IPS-18c (cell line): ENCODE data around the gene VGLL2.
"Not testable (repeated sequence)": the region's sequence is repeated elsewhere in the genome, so short reads cannot be mapped to it uniquely, and the experiment has no call there.

Experiments used
- H3K4me3 ChIP-seq: 2 replicates; pipeline ENCODE4 v1.7.0; 2013; ENCODE audit warnings: low read depth, mild to moderate bottlenecking, low read length, moderate library complexity; ENCODE audit not compliant: insufficient read depth
- H3K9me3 ChIP-seq: one replicate; pipeline ENCODE4 v1.6.1; 2013; ENCODE audit warnings: mild to moderate bottlenecking, low read length, moderate library complexity; ENCODE audit not compliant: control insufficient read depth, insufficient read depth

The VGLL2 gene

GRCh38 chr6:117265410-117266256, at the start of gene VGLL2:
Gene VGLL2 (plus strand): TSS chr6:117265558. CDS start chr6:117265764, 206 bp downstream.
- Histone ChIP-seq H3K9me3 (no peaks in the 10 kb centered on the region), H3K4me3 (peak within 1 kb of the TSS; percentile 58)

GRCh38 chr6:117222861-117223260, 42.5 kb upstream of the VGLL2 start:
- Histone ChIP-seq H3K9me3 (no peaks in the 10 kb centered on the region), H3K4me3 (no peak overlapping the region)

GRCh38 chr6:117226778-117227177, 38.6 kb upstream of the VGLL2 start:
- H3K4me3 ChIP-seq: no peak overlapping the region
- H3K9me3 ChIP-seq: no peaks in the 10 kb centered on the region

- Histone ChIP-seq H3K4me3 (no peak overlapping the region), H3K9me3 (no peaks in the 10 kb centered on the region)
Observed at GRCh38 chr6:117227245-117227962, 38.0 kb upstream of the VGLL2 start.

- Histone ChIP-seq H3K4me3 (no peak overlapping the region), H3K9me3 (no peaks in the 10 kb centered on the region)
Observed at GRCh38 chr6:117228202-117228601, 37.2 kb upstream of the VGLL2 start.

GRCh38 chr6:117229870-117230269, 35.5 kb upstream of the VGLL2 start:
- no peak overlapping the region for H3K4me3 ChIP-seq
- H3K9me3 ChIP-seq: no peaks in the 10 kb centered on the region

GRCh38 chr6:117231466-117231865, 33.9 kb upstream of the VGLL2 start:
- Histone ChIP-seq H3K4me3 (no peak overlapping the region), H3K9me3 (no peaks in the 10 kb centered on the region)

- H3K9me3 ChIP-seq: no peaks in the 10 kb centered on the region
- no peak overlapping the region for H3K4me3 ChIP-seq
Observed at GRCh38 chr6:117232196-117232595, 33.2 kb upstream of the VGLL2 start.

- H3K4me3 ChIP-seq: no peak overlapping the region
Observed at GRCh38 chr6:117233145-117233544, 32.2 kb upstream of the VGLL2 start.

GRCh38 chr6:117237561-117237960, 27.8 kb upstream of the VGLL2 start:
- Histone ChIP-seq H3K4me3 (no peak overlapping the region), H3K9me3 (no peaks in the 10 kb centered on the region)

More at GRCh38 chr6:117233145-117233544, 32.2 kb upstream of the VGLL2 start:
- no peaks in the 10 kb centered on the region for H3K9me3 ChIP-seq

- not testable (repeated sequence) for H3K9me3 ChIP-seq
- H3K4me3 ChIP-seq: peak overlapping the region; percentile 38; the same call in 1 of the 2 replicates
Observed at GRCh38 chr6:117244571-117244970, 20.8 kb upstream of the VGLL2 start.

GRCh38 chr6:117244979-117245378, 20.4 kb upstream of the VGLL2 start:
- not testable (repeated sequence) for H3K9me3 ChIP-seq
- H3K4me3 ChIP-seq: peak overlapping the region; percentile 38; the same call in 1 of the 2 replicates

- Histone ChIP-seq H3K4me3 (no peak overlapping the region), H3K9me3 (no peaks in the 10 kb centered on the region)
Observed at GRCh38 chr6:117253785-117254184, 11.6 kb upstream of the VGLL2 start.

GRCh38 chr6:117262799-117263198, 2.6 kb upstream of the VGLL2 start:
- Histone ChIP-seq H3K9me3 (no peaks in the 10 kb centered on the region), H3K4me3 (no peak overlapping the region)

GRCh38 chr6:117263353-117263927, 1.9 kb upstream of the VGLL2 start:
- no peak overlapping the region for H3K4me3 ChIP-seq

GRCh38 chr6:117264369-117264691, 1.0 kb upstream of the VGLL2 start:
- H3K4me3 ChIP-seq: peak overlapping the region; percentile 58
- no peaks in the 10 kb centered on the region for H3K9me3 ChIP-seq

More at GRCh38 chr6:117263353-117263927, 1.9 kb upstream of the VGLL2 start:
- no peaks in the 10 kb centered on the region for H3K9me3 ChIP-seq

GRCh38 chr6:117264692-117265409, 507 bp upstream of the VGLL2 start:
- Histone ChIP-seq H3K9me3 (no peaks in the 10 kb centered on the region), H3K4me3 (peak overlapping the region; percentile 58)
